ENCODE measurements around the gene SIL1. TPM values are rescaled to one million over a fixed set of nuclear protein-coding genes. Genes with fewer than 3 reads are reported as not detected.

SIL1 gene
- total and polyA plus RNA-seq, 2 donors (not counting 1 experiment from before 2014, with no cell fraction given) = 66.4 to 85.5 TPM

DNA sequence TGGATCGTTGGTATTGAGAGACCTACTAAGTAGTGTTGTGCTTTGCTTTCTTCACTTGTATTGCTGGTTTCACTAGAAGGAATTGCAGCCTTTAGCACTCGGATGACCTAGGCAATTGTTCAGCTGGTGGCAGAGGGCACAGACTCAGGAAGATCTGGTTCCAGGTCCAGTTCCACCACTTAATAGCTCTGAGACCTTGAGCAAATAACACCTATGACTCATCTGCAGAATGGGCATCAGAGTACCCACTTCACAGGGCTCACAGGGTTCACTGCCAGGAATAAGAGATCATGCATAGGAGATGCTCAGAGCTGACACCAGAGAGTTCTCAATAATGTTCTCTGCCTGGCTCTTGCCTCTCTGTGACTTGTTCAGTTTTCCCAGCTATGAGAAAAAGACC is 133.6 kb downstream of the SIL1 start:
- Histone ChIP-seq H3K9ac (ENCODE audit: insufficient read depth, low read length) (no peak overlapping the region), H3K9me3 (ENCODE audit: control insufficient read depth, insufficient read depth, low read depth, low read length) (no peaks in the 10 kb centered on the region), H3K4me1 (ENCODE audit: control insufficient read depth, extremely low read depth, insufficient read depth, low read length) (peaks cover 7% of the 10 kb centered on the region), H3K27ac (ENCODE audit: insufficient read depth, low read length) (no peak overlapping the region), H3K27me3 (ENCODE audit: control insufficient read depth, insufficient read depth, low read length) (no peaks in the 10 kb centered on the region), H3K79me2 (ENCODE audit: control insufficient read depth, insufficient read depth, low read length) (no peaks in the 10 kb centered on the region), H3K4me2 (ENCODE audit: extremely low read depth, insufficient read depth, low read length) (no peak overlapping the region), H2AFZ (ENCODE audit: low read length) (no peak overlapping the region), H3K36me3 (ENCODE audit: control insufficient read depth, insufficient read depth, low read length) (no peaks in the 10 kb centered on the region), H4K20me1 (ENCODE audit: control insufficient read depth, extremely low read depth, insufficient read depth, low read length) (no peaks in the 10 kb centered on the region), H3K4me3 (replicated peaks in 1 of 4; ENCODE audit: control extremely low read depth in 1 of 4, insufficient read depth in 1 of 4, low read depth in 3 of 4, low read length in 4 of 4) (no peak overlapping the region)
- no peak for DNase-seq (ENCODE audit: low read depth in 2 of 2)
- no peak for TF ChIP-seq EZH2 (IDR thresholded peaks at IDR 0.05; ENCODE audit: low read length, missing control alignments)
- TF ChIP-seq, protein P1, sequence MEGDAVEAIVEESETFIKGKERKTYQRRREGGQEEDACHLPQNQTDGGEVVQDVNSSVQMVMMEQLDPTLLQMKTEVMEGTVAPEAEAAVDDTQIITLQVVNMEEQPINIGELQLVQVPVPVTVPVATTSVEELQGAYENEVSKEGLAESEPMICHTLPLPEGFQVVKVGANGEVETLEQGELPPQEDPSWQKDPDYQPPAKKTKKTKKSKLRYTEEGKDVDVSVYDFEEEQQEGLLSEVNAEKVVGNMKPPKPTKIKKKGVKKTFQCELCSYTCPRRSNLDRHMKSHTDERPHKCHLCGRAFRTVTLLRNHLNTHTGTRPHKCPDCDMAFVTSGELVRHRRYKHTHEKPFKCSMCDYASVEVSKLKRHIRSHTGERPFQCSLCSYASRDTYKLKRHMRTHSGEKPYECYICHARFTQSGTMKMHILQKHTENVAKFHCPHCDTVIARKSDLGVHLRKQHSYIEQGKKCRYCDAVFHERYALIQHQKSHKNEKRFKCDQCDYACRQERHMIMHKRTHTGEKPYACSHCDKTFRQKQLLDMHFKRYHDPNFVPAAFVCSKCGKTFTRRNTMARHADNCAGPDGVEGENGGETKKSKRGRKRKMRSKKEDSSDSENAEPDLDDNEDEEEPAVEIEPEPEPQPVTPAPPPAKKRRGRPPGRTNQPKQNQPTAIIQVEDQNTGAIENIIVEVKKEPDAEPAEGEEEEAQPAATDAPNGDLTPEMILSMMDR (conservative IDR thresholded peaks at IDR 0.05 in 1 of 2, IDR thresholded peaks at IDR 0.05 in 1 of 2; ENCODE audit: low read depth in 1 of 2, low read length in 2 of 2) = no peak

DNA sequence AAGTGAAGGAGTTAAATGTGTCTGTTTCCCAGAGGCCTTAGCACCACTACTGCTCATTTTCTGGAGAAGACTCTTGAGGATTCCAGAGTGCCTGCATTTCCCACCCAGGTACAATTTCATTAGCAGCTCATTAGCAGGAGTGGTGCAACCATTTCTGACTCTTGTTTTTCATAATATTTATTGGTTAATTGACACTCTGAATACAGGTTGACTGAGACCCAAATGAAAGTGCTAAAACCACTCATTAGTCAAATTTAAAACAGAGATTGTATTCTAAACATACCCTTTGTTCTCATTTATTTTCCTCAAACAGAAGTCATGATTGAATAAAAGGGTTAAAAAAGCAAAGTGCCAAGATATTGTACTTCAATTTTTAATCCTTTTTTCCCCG is 134.5 kb downstream of the SIL1 start:
- Histone ChIP-seq H3K9ac (ENCODE audit: insufficient read depth, low read length) (no peak overlapping the region), H3K4me3 (replicated peaks in 1 of 4; ENCODE audit: control extremely low read depth in 1 of 4, insufficient read depth in 1 of 4, low read depth in 3 of 4, low read length in 4 of 4) (no peak overlapping the region), H4K20me1 (ENCODE audit: control insufficient read depth, extremely low read depth, insufficient read depth, low read length) (no peaks in the 10 kb centered on the region), H3K9me3 (ENCODE audit: control insufficient read depth, insufficient read depth, low read depth, low read length) (no peaks in the 10 kb centered on the region), H3K27me3 (ENCODE audit: control insufficient read depth, insufficient read depth, low read length) (no peaks in the 10 kb centered on the region), H3K4me1 (ENCODE audit: control insufficient read depth, extremely low read depth, insufficient read depth, low read length) (peaks cover 7% of the 10 kb centered on the region), H3K4me2 (ENCODE audit: extremely low read depth, insufficient read depth, low read length) (no peak overlapping the region), H2AFZ (ENCODE audit: low read length) (no peak overlapping the region), H3K27ac (ENCODE audit: insufficient read depth, low read length) (no peak overlapping the region), H3K79me2 (ENCODE audit: control insufficient read depth, insufficient read depth, low read length) (no peaks in the 10 kb centered on the region), H3K36me3 (ENCODE audit: control insufficient read depth, insufficient read depth, low read length) (no peaks in the 10 kb centered on the region)
- no peak for DNase-seq (ENCODE audit: low read depth in 2 of 2)
- no peak for TF ChIP-seq EZH2 (IDR thresholded peaks at IDR 0.05; ENCODE audit: low read length, missing control alignments)
- TF ChIP-seq, protein P1 (conservative IDR thresholded peaks at IDR 0.05 in 1 of 2, IDR thresholded peaks at IDR 0.05 in 1 of 2; ENCODE audit: low read depth in 1 of 2, low read length in 2 of 2) = no peak

DNA sequence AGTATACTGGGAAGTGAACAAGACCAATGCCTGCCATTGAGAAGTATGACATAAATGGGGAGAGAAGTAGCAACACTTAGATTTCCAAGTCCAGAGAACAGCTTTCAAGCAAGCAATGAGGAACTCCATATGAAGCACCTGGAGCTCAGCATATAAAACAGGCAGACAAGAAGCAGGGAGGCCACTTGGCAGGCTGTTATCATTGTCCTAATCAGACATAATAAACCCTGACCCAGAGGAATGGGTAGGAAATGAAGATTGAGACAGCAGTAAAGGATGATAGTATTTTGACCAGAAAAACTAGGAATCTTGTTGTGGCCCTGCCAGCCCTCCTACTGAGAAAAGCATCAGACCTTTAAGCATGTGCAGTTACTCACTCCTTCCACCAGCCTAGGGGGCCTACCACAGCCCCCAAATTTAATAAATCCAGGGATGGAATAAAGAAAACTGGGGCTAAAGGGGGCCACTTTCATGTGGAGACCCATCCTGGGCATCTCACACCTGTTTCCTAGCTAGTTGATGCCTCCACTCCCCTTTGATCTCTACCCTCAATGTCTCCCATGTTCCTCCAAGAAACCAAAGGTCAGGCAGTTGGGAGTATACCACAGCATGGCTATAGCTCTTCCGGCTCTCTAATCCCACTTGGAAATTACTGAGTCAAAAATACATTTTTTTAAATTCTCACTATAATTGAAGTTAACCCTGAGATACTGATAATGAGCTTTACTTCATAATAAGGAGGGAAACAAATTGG is 135.1 kb downstream of the SIL1 start:
- H3K4me3 ChIP-seq (replicated peaks in 1 of 4; ENCODE audit: control extremely low read depth in 1 of 4, insufficient read depth in 1 of 4, low read depth in 3 of 4, low read length in 4 of 4) = no peak overlapping the region
- no peak overlapping the region for H3K4me2 ChIP-seq (ENCODE audit: extremely low read depth, insufficient read depth, low read length)
- DNase-seq (ENCODE audit: low read depth in 2 of 2) = no peak
- H3K36me3 ChIP-seq (ENCODE audit: control insufficient read depth, insufficient read depth, low read length) = no peaks in the 10 kb centered on the region
- TF ChIP-seq, protein P1 (conservative IDR thresholded peaks at IDR 0.05 in 1 of 2, IDR thresholded peaks at IDR 0.05 in 1 of 2; ENCODE audit: low read depth in 1 of 2, low read length in 2 of 2) = no peak
- no peak for TF ChIP-seq EZH2 (IDR thresholded peaks at IDR 0.05; ENCODE audit: low read length, missing control alignments)
- no peak overlapping the region for H2AFZ ChIP-seq (ENCODE audit: low read length)
- H3K9me3 ChIP-seq (ENCODE audit: control insufficient read depth, insufficient read depth, low read depth, low read length) = no peaks in the 10 kb centered on the region
- no peak overlapping the region for H3K27ac ChIP-seq (ENCODE audit: insufficient read depth, low read length)
- H3K27me3 ChIP-seq (ENCODE audit: control insufficient read depth, insufficient read depth, low read length) = no peaks in the 10 kb centered on the region
- no peaks in the 10 kb centered on the region for H3K79me2 ChIP-seq (ENCODE audit: control insufficient read depth, insufficient read depth, low read length)
- no peak overlapping the region for H3K9ac ChIP-seq (ENCODE audit: insufficient read depth, low read length)
- peaks cover 7% of the 10 kb centered on the region for H3K4me1 ChIP-seq (ENCODE audit: control insufficient read depth, extremely low read depth, insufficient read depth, low read length)
- H4K20me1 ChIP-seq (ENCODE audit: control insufficient read depth, extremely low read depth, insufficient read depth, low read length) = no peaks in the 10 kb centered on the region

Measured in fibroblast of lung (primary cell).